ENCODE measurements around the gene BCAP29.
"Not testable (repeated sequence)": the region's sequence is repeated elsewhere in the genome, so short reads cannot be mapped to it uniquely, and the experiment has no call there.

The BCAP29 gene, protein sequence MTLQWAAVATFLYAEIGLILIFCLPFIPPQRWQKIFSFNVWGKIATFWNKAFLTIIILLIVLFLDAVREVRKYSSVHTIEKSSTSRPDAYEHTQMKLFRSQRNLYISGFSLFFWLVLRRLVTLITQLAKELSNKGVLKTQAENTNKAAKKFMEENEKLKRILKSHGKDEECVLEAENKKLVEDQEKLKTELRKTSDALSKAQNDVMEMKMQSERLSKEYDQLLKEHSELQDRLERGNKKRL

DNA sequence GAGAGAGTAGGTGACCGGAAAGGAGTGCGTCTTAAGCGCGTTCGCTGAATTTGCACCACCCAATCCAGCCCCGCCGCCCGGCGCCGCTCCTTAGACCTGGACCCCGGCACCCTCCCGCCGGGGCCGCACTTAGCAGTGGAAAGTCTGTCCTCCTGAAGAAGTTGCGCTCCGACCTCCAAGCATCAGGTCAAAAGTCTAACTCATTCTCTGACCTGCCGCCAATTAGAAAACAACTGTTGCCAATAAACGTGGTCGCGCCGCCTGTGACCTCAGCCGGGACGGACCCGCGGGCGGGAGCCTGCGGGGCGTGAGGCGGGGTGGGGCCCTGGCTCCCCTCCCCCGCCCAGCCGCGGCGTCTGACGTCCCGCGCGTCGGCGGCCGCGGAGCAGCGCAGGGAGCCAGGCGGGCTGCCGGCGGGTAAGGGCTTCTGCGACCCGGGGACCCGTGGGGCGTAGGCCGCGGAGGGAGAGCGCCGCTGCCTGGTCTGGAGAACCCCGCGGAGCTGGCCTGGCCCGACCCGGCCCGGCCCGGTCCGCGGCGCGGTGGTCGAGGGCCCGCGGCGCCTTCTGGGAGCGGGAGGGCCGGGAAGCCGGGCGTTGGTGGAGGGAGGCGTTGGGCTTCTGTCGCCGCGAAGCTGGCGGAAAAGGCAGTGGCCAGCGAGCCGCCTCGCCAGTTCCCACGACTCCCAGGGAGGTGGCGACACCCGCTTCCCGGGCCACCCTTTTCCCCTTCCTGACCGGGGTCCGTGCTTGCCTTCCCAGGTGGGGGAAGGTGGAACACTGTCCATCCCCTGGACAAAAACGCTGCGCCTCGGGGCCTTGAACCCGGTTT, at the start of gene BCAP29:
TSS of gene BCAP29 (plus strand) at position 362 of the 831 bp plus-strand sequence. CDS start 527 bp downstream, outside the sequence.
- intact Hi-C loops (cut with DNase I) = loop anchor here (10.0 kb wide), 1 partner anchor 145 kb away; no protein-coding TSS in a partner anchor
- peak; percentile 14 to 84 (median 70) for DNase-seq

DNA sequence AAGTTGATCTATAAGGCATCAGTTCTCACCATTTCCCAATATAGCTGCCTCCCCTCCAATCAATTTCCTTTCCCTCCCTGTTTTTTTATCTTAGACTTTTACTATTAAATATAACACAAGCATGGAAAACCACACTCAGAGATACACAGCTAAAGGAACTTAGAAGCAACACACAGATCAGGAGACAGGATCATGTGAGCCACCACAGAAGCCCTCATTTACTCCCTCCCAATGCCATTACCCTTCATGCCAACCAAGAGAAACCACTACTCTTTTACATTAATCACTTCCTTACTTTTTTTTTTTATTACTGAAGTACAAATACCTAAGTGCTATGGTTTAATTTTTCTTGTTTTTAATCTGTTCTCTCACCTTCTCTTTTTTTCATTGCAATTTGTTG, 49.3 kb upstream of the BCAP29 start:
- intact Hi-C loops (cut with DNase I) = no loop called here

DNA sequence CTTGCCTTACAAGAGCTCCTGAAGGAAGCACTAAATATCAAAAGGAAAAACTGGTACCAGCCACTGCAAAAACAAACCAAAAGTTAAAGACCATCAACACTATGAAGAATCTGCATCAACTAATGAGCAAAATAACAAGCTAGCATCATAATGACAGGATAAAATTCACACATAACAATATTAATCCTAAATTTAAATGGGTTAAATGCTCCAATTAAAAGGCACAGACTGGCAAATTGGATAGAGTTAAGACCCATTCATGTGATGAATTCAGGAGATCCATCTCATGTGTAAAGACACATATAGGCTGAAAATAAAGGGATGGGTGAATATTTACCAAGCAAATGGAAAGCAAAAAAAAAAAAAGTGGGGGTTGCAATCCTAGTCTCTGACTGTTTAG, 45.9 kb upstream of the BCAP29 start:
- intact Hi-C loops (cut with DNase I) = no loop called here

More for the DNA sequence above, 49.3 kb upstream of the BCAP29 start:
- no peak for DNase-seq

DNA sequence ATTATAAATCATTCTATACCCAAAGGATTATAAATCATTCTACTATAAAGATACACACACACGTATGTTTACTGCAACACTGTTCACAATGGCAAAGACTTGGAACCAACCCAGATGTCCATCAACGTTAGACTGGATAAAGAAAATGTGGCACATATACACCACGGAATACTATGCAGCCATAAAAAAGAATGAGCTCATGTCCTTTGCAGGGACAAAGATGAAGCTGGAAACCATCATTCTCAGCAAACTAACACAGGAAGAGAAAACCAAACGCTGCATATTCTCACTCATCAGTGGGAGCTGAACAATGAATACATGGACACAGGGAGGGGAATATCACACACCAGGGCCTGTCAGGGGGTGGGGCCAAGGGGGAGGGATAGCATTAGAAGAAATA, 42.8 kb upstream of the BCAP29 start:
- intact Hi-C loops (cut with DNase I) = not testable (repeated sequence)

More for the DNA sequence above, 45.9 kb upstream of the BCAP29 start:
- DNase-seq = no peak

DNA sequence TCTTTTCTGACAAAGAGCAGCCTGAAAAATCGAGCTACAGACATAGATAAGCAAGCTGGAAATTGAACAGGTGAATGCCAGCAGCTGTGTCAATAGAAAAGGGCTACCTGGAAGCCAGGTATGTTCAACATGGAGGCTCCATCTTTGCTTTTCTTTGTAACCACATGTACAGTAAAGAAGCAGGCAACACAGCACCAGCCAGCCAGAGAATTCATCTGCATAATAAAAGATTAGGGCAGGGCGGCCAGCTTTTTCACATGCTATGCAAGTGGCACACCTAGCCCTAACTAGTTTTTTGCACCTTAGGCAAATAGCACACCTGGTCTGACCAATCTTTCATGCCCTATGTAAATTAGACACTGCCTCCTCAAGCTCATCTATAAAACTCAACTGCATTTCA, 42.0 kb upstream of the BCAP29 start:
- DNase-seq = no peak
- intact Hi-C loops (cut with DNase I) = no loop called here

More for the DNA sequence above, 42.8 kb upstream of the BCAP29 start:
- DNase-seq = not testable (repeated sequence)

DNA sequence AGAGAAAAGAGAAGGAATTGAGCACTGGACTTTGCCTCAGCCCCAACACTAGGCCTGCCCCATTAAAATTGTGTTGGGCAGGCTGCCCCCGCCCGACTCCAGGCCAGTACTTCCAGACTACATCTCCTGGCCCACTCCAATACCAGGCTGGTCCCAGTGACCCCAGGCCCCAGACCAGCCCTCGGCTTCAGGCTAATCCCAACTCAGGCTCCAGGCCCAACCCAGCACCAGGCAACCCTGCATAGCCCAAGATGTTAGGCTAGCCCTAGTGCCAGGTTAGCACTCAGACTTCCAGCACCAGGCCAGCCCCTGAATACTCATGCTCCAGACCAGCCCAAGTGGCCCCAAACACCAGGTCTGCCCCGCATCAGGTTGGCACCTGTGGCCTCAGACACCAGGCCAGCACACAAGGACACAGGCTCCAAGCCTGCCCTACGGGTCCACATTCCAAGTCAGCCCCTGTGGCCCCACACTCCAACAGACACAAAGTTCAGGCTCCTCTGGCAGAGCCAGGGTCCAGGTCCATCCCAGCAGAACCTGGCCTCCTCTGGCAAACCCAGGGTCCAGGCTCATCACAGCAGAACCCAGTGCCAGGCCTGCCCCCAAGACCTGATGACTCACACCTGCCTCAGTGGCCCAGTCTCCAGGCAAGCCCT, 36.6 kb upstream of the BCAP29 start:
- intact Hi-C loops (cut with DNase I) = no loop called here

DNA sequence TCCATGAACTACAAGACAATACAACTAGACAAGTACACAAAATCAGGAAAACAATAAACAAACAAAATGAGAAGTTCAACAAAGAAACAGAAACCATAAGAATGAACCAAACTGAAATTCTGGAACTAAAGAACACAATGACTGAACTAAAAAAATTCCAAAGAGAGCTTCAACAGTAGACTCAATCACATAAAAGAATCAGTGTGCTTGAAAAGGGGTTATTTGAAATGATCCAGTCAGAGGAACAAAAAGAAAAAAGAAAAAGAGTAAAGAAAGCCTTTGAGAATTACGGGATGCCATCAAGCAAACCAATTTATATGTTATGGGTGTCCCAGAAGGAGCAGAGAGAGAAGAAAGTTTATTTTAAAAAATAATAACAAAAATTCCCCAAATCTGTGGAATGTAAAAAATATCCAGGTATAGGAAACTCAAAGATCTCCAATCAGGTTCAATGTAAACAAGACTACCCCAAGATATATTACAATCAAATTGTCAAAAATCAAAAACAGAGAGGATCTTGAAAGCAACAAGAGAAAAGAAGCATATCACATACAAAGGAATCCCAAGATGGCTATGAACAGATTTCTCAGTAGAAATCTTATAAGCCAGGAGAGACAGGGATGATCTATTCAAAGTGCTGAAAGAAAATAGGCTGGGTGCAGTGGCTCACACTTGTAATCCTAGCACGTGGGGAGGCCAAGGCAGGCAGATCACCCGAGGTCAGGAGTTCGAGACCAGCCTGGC, 35.0 kb upstream of the BCAP29 start:
- intact Hi-C loops (cut with DNase I) = no loop called here

More for the DNA sequence above, 36.6 kb upstream of the BCAP29 start:
- no peak for DNase-seq

DNA sequence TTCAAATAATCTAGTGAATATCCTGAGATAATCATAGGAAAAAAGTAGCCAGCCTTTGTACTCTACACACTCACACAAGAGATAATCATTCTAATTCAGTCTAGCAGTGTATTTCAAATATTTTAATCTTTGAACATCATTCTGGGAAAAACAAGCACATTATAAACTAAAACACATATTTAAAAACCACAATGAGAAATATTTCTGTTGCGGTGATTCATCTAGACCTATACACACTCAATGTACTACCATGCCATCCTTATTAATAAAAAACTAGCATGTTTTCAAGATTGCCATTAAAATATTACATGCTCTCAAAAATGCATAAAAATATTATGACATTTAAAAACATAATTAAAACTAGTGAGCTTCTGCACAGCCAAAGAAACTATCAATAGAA, 28.1 kb upstream of the BCAP29 start:
- intact Hi-C loops (cut with DNase I) = no loop called here

More for the DNA sequence above, 35.0 kb upstream of the BCAP29 start:
- DNase-seq = no peak

DNA sequence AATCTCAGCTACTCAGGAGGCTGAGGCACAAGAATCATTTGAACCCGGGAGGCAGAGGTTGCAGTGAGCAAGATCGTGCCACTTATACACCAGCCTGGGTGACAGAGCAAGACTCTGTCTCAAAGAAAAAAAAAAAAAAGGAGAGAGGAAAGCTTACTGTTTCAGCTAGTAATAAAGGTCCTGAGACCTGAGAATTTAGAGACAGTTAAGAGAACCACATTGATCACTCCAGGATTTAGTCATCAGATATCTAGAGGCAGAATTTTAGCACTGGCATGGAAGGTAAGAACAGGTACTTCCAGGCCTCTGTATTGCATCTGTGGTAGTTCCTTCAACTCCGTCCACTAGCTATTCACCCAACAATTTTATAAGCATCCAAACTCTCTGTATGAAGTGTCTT, 24.2 kb upstream of the BCAP29 start:
- DNase-seq = no peak
- intact Hi-C loops (cut with DNase I) = no loop called here

More for the DNA sequence above, 28.1 kb upstream of the BCAP29 start:
- DNase-seq = no peak

DNA sequence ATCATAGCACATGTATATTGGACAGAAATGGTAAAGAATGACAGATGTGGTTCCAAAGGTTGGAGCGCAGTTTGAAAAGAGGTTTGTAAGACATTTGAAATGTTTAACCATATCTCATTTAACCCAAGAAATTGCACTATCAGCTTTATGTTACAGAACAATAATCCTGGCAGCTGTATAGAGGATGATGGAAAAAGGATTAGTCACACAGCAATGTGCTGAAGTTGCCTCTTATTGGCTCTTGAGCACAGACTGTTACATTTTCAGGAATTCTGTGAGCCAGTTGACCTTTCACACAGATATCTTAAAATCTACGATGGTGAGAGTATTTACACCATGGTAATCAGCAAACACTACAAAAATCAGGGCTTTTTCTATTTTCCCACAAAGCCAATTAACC, 20.2 kb upstream of the BCAP29 start:
- intact Hi-C loops (cut with DNase I) = no loop called here

DNA sequence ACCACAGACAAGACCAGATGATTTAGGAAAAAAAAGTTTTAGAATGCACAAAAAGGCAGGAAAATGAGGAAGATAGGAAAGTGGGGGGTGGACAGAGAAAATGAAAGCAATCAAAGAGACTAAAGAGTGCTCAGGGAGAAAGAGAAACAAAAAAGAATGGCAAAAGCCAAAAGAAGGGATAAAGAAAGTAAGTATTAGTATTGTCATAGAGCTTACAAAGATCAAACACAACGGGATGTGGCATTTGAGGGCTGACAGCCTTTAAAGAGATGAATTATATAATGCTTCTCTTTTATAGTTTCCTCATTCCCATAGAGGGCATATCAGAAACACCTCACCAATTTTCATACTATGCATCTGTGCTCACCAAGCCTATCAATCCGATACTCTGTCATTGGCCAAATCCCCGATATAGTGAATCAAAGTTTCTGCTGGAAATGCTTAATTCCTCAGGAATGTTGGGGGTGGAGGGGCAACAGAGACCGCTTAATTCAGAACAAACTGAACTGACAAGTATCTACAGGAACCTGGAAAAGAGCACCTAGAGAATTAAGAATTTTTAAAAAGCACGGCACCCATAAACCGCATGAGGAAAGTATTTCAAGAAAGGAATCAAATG, 19.0 kb upstream of the BCAP29 start:
- DNase-seq = no peak
- intact Hi-C loops (cut with DNase I) = no loop called here

More for the DNA sequence above, 20.2 kb upstream of the BCAP29 start:
- no peak for DNase-seq

DNA sequence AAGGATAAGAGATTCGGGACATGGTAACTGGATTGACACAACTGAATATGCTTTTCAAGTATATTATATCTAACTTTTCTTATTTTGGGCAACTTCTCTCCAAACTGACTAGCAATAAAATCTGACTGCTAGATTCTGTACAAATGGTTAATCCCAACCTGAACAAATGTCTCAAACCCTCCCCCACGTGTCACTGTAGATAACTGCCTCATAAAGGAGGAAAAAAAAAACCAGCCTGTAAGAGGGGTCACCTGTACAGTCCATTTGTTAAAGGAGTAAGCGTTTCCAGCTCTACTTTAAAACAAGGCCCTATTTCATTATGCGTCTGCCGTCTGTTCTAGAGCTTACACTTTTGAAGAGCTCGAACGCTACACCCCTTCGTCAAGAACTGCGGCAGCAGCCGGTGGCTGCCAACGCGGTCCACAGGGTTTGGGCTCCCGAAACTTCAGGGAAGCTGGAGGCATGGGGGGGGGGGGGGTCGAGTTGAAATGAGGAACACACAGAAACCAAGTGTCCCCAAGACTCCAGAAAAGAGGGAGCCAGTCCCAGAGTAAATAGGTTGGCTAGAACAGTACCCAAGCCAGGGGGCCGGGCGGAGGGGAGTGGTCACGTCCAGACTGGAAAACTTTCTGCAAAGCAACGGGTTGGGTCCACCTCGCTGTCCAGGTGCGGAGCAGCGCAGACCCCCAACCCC, 16.8 kb upstream of the BCAP29 start:
- intact Hi-C loops (cut with DNase I) = no loop called here
- peak in 4 of 42 donors; percentile 10 to 29 (median 14) for DNase-seq

DNA sequence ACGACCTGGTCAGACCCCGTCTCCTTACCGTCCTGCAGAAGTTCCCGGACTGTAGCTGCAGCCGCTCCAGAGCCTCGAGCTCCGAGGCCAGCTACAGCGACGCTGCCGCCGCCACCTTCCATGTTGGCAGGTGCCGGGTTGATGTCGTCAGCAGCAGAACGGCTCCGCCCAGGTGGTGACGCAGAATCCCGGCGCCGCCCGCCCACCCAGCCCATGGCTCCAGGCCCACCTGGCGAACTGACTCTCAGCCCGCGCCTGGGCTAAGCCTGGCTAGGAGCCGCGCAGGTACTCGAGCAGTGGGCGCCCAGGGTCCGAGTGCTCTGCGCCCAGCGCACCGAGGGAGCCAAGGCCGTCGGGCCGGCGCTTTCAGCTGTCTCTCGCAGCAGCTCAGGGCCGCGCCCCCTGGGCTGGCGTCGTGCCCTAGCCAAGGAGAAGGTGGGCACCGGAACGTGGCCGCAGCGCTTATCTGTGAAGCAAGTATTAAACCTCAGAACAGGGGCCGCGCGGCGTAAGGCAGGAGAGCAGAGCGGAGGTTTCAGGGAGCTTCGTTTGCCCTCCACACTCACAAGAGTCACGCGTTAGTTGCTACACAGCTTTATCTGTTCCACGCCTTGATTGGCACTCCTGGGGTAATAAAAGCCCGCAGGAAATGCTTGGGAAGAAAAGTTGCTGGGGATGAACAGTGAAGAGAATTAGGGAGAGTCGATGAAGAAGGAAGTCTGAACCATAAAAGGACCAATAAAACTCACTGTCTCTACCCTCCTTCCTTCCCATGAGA, 16.1 kb upstream of the BCAP29 start, which contains the start of the genes COG5 and DUS4L:
TSS of gene COG5 (minus strand) at position 146 of the 778 bp plus-strand sequence. CDS start at position 122, 24 bp downstream.
TSS of gene DUS4L (plus strand) at position 197 of the 778 bp plus-strand sequence. CDS start 3,100 bp downstream, outside the sequence.
- DNase-seq = peak; percentile 63 to 94 (median 84)
- intact Hi-C loops (cut with DNase I) = no loop called here

DNA sequence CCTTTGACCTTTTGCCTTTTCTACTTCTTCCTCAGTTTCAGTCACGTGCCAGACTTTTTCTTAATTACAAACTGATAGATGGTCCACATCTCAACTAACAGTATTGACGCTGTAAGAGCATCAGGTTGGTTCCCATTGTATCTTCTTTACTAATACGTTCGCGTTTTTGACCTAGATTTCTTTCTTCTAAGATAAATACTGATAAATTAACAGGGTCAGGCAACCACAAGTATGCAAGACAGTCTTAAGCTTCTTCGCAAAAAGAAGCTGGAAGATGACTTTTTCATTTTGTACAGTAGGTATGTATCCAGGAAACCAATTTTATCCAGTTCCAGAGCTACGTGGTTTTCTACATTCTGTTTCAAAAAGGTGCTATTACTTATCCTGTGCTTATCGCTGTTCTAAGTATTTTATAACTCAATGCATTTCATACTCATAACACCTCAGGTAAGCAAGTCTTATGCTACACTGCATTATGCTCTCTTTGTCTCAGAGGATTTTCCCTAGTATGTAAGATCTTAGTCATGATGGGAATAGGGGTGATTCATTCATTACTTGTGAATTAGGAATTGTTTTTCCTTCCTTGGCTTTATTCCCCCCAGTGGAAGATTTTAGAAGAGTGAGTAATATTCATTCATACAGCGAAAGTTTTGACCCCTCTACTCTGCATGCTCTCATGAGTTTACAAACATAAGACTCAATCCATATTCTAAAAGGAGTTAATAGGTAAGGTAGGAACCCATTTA, 15.3 kb upstream of the BCAP29 start:
- no peak for DNase-seq
- intact Hi-C loops (cut with DNase I) = no loop called here

DNA sequence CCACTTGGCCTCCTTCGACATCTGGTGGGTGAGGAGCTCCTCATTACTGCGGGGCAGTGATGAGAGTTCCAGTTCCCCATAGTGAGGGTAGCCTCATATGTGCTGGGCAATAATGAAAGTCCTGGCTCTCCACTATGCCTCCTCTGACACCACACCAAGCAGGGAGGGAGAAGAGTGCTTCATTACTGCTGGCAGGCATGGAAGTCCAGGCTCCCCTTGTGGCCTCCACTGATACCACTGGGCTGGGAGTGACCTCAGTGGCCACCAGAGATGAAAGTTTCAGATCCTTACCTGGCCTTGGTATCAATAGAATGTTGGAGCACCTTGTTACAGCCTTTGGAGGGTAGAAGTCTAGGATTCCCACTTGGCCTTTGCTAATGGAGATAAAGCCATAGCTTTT, 9.7 kb upstream of the BCAP29 start:
- DNase-seq = no peak
- intact Hi-C loops (cut with DNase I) = no loop called here

DNA sequence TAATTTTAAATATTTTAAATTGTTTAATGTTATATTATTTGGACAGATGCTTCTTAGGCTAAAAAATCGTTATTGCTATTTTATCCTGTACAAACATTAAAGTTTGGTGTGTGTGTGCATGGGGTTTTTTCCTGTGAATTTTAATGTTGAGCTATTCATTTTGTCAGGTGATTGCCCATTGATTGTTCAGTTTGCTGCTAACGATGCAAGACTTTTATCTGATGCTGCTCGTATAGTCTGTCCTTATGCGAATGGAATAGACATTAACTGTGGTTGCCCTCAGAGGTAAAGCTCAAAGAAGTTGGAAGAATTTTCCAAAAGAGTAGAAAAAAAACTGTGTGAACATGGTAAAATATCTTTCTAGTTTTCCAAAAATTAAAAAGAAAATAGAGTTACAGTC, 6.5 kb upstream of the BCAP29 start:
- intact Hi-C loops (cut with DNase I) = no loop called here
- no peak for DNase-seq

Measured in head of caudate nucleus (tissue), 42 donors.